ENCODE measurements around the gene CAMTA1. TPM values are rescaled to one million over a fixed set of nuclear protein-coding genes. Genes with fewer than 3 reads are reported as not detected.

Gene CAMTA1
- total RNA-seq, 1 donor from 2014 or later, result 268 TPM

GRCh38 chr1:7695497-7696117 is 910.4 kb downstream of the CAMTA1 start:
- no peak overlapping the region for H3K9ac ChIP-seq
- H3K4me1 ChIP-seq, result no peaks in the 10 kb centered on the region
- H3K27ac ChIP-seq, result no peak overlapping the region
- no peaks in the 10 kb centered on the region for H3F3A ChIP-seq (ENCODE audit: low read depth)
- H3K4me3 Mint-ChIP-seq, result no peak overlapping the region
- H3K9me3 Mint-ChIP-seq, result peaks cover 26% of the 10 kb centered on the region
- peak overlapping the region; percentile 67 for H3K27ac Mint-ChIP-seq
- no peak overlapping the region for H3K4me3 ChIP-seq
- no peak overlapping the region for H2AFZ ChIP-seq (replicated peaks)
- TF ChIP-seq EZH2 (IDR thresholded peaks at IDR 0.05) (no peak), EZH2phosphoT487 (IDR thresholded peaks at IDR 0.05) (no peak), CTCF (IDR thresholded peaks at IDR 0.05) (no peak)
- peaks cover 18% of the 10 kb centered on the region for H3K27me3 Mint-ChIP-seq (ENCODE audit: insufficient read depth, low read depth)
- H3K79me2 ChIP-seq (ENCODE audit: low read depth), result no peaks in the 10 kb centered on the region
- H4K20me1 ChIP-seq (ENCODE audit: low read depth), result no peaks in the 10 kb centered on the region
- no peak for DNase-seq (ENCODE audit: low spot score)
- no peak overlapping the region for H3K4me2 ChIP-seq
- no peaks in the 10 kb centered on the region for H3K36me3 ChIP-seq
- H3K36me3 Mint-ChIP-seq, result peaks cover 24% of the 10 kb centered on the region
- H3K4me1 Mint-ChIP-seq, result peaks cover 31% of the 10 kb centered on the region
- peaks cover 4% of the 10 kb centered on the region for H3K27me3 ChIP-seq
- H3K9me3 ChIP-seq (ENCODE audit: low read depth), result peaks cover 7% of the 10 kb centered on the region

GRCh38 chr1:7698641-7699040 is 913.4 kb downstream of the CAMTA1 start:
- H4K20me1 ChIP-seq (ENCODE audit: low read depth), result peaks cover 17% of the 10 kb centered on the region
- Mint-ChIP-seq H3K4me1 (peaks cover 50% of the 10 kb centered on the region), H3K27ac (peak overlapping the region; percentile 36), H3K4me3 (no peak overlapping the region), H3K9me3 (peaks cover 10% of the 10 kb centered on the region), H3K36me3 (peaks cover 16% of the 10 kb centered on the region), H3K27me3 (ENCODE audit: insufficient read depth, low read depth) (peaks cover 22% of the 10 kb centered on the region)
- H3K9ac ChIP-seq, result no peak overlapping the region
- peaks cover 7% of the 10 kb centered on the region for H3K9me3 ChIP-seq (ENCODE audit: low read depth)
- no peaks in the 10 kb centered on the region for H3K36me3 ChIP-seq
- no peak overlapping the region for H3K4me3 ChIP-seq
- H3K4me1 ChIP-seq, result peaks cover 14% of the 10 kb centered on the region
- peaks cover 35% of the 10 kb centered on the region for H3K27me3 ChIP-seq
- H3K4me2 ChIP-seq, result no peak overlapping the region
- peaks cover 22% of the 10 kb centered on the region for H3F3A ChIP-seq (ENCODE audit: low read depth)
- no peak for DNase-seq (ENCODE audit: low spot score)
- no peak overlapping the region for H2AFZ ChIP-seq (replicated peaks)
- H3K27ac ChIP-seq, result no peak overlapping the region
- no peak for TF ChIP-seq EZH2 (IDR thresholded peaks at IDR 0.05)
- no peak for TF ChIP-seq EZH2phosphoT487 (IDR thresholded peaks at IDR 0.05)
- TF ChIP-seq CTCF (IDR thresholded peaks at IDR 0.05), result no peak
- no peaks in the 10 kb centered on the region for H3K79me2 ChIP-seq (ENCODE audit: low read depth)

- Mint-ChIP-seq H3K9me3 (peaks cover 2% of the 10 kb centered on the region), H3K36me3 (peaks cover 13% of the 10 kb centered on the region), H3K27ac (no peak overlapping the region), H3K4me1 (peaks cover 44% of the 10 kb centered on the region), H3K4me3 (peak overlapping the region; percentile 91), H3K27me3 (ENCODE audit: insufficient read depth, low read depth) (peaks cover 16% of the 10 kb centered on the region)
- DNase-seq (ENCODE audit: low spot score), result peak; percentile 80
- H3F3A ChIP-seq (ENCODE audit: low read depth), result peaks cover 40% of the 10 kb centered on the region
- H3K27ac ChIP-seq, result no peak overlapping the region
- no peaks in the 10 kb centered on the region for H3K79me2 ChIP-seq (ENCODE audit: low read depth)
- peaks cover 7% of the 10 kb centered on the region for H3K9me3 ChIP-seq (ENCODE audit: low read depth)
- peak overlapping the region; percentile 19 for H3K4me3 ChIP-seq
- no peak overlapping the region for H3K9ac ChIP-seq
- H3K27me3 ChIP-seq, result peaks cover 63% of the 10 kb centered on the region
- H4K20me1 ChIP-seq (ENCODE audit: low read depth), result peaks cover 21% of the 10 kb centered on the region
- H3K4me2 ChIP-seq, result peak overlapping the region; percentile 69
- H3K36me3 ChIP-seq, result no peaks in the 10 kb centered on the region
- TF ChIP-seq EZH2phosphoT487 (IDR thresholded peaks at IDR 0.05) (no peak), EZH2 (IDR thresholded peaks at IDR 0.05) (no peak), CTCF (IDR thresholded peaks at IDR 0.05) (no peak)
- peaks cover 14% of the 10 kb centered on the region for H3K4me1 ChIP-seq
- H2AFZ ChIP-seq (replicated peaks), result no peak overlapping the region
Measured at GRCh38 chr1:7702365-7702764, 917.1 kb downstream of the CAMTA1 start.

Measured in neural progenitor cell (in vitro differentiated cells).